Measurements from ENCODE around the gene GALNT18. TPM values are rescaled to one million over a fixed set of nuclear protein-coding genes. Genes with fewer than 3 reads are reported as not detected.

The GALNT18 gene
- total and polyA plus RNA-seq, 2 experiments from 2014 or later: 4.3 to 10.8 TPM

DNA sequence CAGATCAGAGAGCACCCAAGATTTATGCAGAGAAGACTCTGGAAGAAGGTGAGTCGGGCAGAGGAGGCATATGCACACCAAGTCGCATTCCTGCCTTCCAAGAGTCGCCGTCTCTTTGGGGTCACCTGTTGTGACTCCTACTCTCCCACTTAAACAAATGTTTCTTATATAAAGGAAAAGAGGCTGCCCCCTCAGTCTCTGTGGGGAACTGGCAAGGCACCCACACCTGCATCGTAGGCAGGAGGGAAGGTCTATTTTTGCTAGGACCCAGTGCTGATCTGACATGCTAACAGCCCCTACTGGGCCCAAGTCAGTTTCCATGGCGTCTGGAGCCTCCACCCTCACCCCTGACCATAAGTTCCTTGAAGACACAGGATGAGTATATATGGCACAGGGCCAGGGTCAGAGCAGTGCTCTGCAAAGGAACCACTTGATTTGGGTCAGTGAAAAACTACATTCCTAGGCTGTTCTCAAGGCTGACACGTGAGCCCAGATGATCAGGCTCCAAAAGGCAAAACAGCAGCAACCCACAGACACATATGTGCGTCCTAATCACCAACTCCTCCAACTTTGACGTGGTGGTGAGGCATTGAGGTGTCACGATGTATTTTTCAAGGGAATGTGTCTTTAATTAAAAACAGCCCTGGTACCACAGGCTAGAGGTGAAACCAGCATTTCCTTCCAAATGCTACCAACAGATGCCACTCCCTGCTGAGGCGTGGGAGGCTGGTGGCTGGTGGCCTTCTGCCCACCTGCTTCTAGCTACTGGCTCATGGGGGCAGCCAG lies 213.2 kb downstream of the GALNT18 start:
- H3K27me3 Mint-ChIP-seq (ENCODE audit: insufficient read depth, low read depth, poor library complexity): peaks cover 13% of the 10 kb centered on the region
- Histone ChIP-seq H3K4me2 (no peak overlapping the region), H3K27me3 (ENCODE audit: insufficient read depth) (no peaks in the 10 kb centered on the region), H3K27ac (ENCODE audit: low read depth) (no peak overlapping the region), H3K36me3 (ENCODE audit: insufficient read depth) (no peaks in the 10 kb centered on the region), H3F3A (replicated peaks; ENCODE audit: low read depth) (no peaks in the 10 kb centered on the region), H3K4me3 (no peak overlapping the region), H2AFZ (no peak overlapping the region), H3K79me2 (replicated peaks; ENCODE audit: insufficient read depth) (no peaks in the 10 kb centered on the region), H4K20me1 (replicated peaks; ENCODE audit: insufficient read depth) (no peaks in the 10 kb centered on the region), H3K4me1 (ENCODE audit: insufficient read depth) (peaks cover 10% of the 10 kb centered on the region), H3K9me2 (ENCODE audit: insufficient read depth) (no peaks in the 10 kb centered on the region)
- no peak for ATAC-seq
- no peaks in the 10 kb centered on the region for H3K9me3 Mint-ChIP-seq
- no peaks in the 10 kb centered on the region for H3K36me3 Mint-ChIP-seq (ENCODE audit: low read depth)
- DNase-seq (ENCODE audit: low spot score): no peak
- H3K27ac Mint-ChIP-seq: no peak overlapping the region
- no peak overlapping the region for H3K4me3 Mint-ChIP-seq
- TF ChIP-seq, protein P1, sequence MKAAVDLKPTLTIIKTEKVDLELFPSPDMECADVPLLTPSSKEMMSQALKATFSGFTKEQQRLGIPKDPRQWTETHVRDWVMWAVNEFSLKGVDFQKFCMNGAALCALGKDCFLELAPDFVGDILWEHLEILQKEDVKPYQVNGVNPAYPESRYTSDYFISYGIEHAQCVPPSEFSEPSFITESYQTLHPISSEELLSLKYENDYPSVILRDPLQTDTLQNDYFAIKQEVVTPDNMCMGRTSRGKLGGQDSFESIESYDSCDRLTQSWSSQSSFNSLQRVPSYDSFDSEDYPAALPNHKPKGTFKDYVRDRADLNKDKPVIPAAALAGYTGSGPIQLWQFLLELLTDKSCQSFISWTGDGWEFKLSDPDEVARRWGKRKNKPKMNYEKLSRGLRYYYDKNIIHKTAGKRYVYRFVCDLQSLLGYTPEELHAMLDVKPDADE (IDR thresholded peaks at IDR 0.05): no peak
- TF ChIP-seq CREB1 (CRISPR knock-in tag; IDR thresholded peaks at IDR 0.05; ENCODE audit: low read depth) (no peak), ZNF331 (CRISPR knock-in tag; IDR thresholded peaks at IDR 0.05; ENCODE audit: low read depth) (no peak), JUNB (IDR thresholded peaks at IDR 0.05; ENCODE audit: unreplicated experiment) (no peak), NANOG (IDR thresholded peaks at IDR 0.05; ENCODE audit: borderline replicate concordance) (no peak), POLR2AphosphoS5 (IDR thresholded peaks at IDR 0.05; ENCODE audit: low read depth) (no peak), EZH2 (IDR thresholded peaks at IDR 0.05; ENCODE audit: low read depth, unreplicated experiment) (no peak), STAT1 (IDR thresholded peaks at IDR 0.05; ENCODE audit: unreplicated experiment) (no peak), EZH2phosphoT487 (IDR thresholded peaks at IDR 0.05; ENCODE audit: unreplicated experiment) (no peak), ZNF114 (CRISPR knock-in tag; IDR thresholded peaks at IDR 0.05) (no peak)
- TF ChIP-seq, protein P2, sequence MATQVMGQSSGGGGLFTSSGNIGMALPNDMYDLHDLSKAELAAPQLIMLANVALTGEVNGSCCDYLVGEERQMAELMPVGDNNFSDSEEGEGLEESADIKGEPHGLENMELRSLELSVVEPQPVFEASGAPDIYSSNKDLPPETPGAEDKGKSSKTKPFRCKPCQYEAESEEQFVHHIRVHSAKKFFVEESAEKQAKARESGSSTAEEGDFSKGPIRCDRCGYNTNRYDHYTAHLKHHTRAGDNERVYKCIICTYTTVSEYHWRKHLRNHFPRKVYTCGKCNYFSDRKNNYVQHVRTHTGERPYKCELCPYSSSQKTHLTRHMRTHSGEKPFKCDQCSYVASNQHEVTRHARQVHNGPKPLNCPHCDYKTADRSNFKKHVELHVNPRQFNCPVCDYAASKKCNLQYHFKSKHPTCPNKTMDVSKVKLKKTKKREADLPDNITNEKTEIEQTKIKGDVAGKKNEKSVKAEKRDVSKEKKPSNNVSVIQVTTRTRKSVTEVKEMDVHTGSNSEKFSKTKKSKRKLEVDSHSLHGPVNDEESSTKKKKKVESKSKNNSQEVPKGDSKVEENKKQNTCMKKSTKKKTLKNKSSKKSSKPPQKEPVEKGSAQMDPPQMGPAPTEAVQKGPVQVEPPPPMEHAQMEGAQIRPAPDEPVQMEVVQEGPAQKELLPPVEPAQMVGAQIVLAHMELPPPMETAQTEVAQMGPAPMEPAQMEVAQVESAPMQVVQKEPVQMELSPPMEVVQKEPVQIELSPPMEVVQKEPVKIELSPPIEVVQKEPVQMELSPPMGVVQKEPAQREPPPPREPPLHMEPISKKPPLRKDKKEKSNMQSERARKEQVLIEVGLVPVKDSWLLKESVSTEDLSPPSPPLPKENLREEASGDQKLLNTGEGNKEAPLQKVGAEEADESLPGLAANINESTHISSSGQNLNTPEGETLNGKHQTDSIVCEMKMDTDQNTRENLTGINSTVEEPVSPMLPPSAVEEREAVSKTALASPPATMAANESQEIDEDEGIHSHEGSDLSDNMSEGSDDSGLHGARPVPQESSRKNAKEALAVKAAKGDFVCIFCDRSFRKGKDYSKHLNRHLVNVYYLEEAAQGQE (IDR thresholded peaks at IDR 0.05; ENCODE audit: unreplicated experiment): no peak
- TF ChIP-seq, protein P3, sequence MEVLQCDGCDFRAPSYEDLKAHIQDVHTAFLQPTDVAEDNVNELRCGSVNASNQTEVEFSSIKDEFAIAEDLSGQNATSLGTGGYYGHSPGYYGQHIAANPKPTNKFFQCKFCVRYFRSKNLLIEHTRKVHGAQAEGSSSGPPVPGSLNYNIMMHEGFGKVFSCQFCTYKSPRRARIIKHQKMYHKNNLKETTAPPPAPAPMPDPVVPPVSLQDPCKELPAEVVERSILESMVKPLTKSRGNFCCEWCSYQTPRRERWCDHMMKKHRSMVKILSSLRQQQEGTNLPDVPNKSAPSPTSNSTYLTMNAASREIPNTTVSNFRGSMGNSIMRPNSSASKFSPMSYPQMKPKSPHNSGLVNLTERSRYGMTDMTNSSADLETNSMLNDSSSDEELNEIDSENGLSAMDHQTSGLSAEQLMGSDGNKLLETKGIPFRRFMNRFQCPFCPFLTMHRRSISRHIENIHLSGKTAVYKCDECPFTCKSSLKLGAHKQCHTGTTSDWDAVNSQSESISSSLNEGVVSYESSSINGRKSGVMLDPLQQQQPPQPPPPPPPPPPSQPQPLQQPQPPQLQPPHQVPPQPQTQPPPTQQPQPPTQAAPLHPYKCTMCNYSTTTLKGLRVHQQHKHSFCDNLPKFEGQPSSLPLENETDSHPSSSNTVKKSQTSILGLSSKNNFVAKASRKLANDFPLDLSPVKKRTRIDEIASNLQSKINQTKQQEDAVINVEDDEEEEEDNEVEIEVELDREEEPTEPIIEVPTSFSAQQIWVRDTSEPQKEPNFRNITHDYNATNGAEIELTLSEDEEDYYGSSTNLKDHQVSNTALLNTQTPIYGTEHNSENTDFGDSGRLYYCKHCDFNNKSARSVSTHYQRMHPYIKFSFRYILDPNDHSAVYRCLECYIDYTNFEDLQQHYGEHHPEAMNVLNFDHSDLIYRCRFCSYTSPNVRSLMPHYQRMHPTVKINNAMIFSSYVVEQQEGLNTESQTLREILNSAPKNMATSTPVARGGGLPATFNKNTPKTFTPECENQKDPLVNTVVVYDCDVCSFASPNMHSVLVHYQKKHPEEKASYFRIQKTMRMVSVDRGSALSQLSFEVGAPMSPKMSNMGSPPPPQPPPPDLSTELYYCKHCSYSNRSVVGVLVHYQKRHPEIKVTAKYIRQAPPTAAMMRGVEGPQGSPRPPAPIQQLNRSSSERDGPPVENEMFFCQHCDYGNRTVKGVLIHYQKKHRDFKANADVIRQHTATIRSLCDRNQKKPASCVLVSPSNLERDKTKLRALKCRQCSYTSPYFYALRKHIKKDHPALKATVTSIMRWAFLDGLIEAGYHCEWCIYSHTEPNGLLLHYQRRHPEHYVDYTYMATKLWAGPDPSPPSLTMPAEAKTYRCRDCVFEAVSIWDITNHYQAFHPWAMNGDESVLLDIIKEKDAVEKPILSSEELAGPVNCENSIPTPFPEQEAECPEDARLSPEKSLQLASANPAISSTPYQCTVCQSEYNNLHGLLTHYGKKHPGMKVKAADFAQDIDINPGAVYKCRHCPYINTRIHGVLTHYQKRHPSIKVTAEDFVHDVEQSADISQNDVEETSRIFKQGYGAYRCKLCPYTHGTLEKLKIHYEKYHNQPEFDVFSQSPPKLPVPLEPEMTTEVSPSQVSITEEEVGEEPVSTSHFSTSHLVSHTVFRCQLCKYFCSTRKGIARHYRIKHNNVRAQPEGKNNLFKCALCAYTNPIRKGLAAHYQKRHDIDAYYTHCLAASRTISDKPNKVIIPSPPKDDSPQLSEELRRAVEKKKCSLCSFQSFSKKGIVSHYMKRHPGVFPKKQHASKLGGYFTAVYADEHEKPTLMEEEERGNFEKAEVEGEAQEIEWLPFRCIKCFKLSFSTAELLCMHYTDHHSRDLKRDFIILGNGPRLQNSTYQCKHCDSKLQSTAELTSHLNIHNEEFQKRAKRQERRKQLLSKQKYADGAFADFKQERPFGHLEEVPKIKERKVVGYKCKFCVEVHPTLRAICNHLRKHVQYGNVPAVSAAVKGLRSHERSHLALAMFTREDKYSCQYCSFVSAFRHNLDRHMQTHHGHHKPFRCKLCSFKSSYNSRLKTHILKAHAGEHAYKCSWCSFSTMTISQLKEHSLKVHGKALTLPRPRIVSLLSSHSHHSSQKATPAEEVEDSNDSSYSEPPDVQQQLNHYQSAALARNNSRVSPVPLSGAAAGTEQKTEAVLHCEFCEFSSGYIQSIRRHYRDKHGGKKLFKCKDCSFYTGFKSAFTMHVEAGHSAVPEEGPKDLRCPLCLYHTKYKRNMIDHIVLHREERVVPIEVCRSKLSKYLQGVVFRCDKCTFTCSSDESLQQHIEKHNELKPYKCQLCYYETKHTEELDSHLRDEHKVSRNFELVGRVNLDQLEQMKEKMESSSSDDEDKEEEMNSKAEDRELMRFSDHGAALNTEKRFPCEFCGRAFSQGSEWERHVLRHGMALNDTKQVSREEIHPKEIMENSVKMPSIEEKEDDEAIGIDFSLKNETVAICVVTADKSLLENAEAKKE (CRISPR knock-in tag; IDR thresholded peaks at IDR 0.05): no peak
- TF ChIP-seq, protein P4, sequence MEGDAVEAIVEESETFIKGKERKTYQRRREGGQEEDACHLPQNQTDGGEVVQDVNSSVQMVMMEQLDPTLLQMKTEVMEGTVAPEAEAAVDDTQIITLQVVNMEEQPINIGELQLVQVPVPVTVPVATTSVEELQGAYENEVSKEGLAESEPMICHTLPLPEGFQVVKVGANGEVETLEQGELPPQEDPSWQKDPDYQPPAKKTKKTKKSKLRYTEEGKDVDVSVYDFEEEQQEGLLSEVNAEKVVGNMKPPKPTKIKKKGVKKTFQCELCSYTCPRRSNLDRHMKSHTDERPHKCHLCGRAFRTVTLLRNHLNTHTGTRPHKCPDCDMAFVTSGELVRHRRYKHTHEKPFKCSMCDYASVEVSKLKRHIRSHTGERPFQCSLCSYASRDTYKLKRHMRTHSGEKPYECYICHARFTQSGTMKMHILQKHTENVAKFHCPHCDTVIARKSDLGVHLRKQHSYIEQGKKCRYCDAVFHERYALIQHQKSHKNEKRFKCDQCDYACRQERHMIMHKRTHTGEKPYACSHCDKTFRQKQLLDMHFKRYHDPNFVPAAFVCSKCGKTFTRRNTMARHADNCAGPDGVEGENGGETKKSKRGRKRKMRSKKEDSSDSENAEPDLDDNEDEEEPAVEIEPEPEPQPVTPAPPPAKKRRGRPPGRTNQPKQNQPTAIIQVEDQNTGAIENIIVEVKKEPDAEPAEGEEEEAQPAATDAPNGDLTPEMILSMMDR (conservative IDR thresholded peaks at IDR 0.05; ENCODE audit: low read depth in 2 of 2): no peak
- peaks cover 25% of the 10 kb centered on the region for H3K4me1 Mint-ChIP-seq
